ENCODE measurements around the gene ELAVL1. TPM values are rescaled to one million over a fixed set of nuclear protein-coding genes. Genes with fewer than 3 reads are reported as not detected.

ELAVL1 gene
- polyA plus RNA-seq, 3 donors, result 75.1 to 92.8 (median 81.6) TPM

GRCh38 chr19:8022275-8022674 lies 16.8 kb upstream of the ELAVL1 start:
- DNase-seq (ENCODE audit: low read depth in 3 of 3, low spot score in 2 of 3), result no peak

GRCh38 chr19:8021374-8021773 lies 15.9 kb upstream of the ELAVL1 start:
- no peak for DNase-seq (ENCODE audit: low read depth in 3 of 3, low spot score in 2 of 3)

DNA sequence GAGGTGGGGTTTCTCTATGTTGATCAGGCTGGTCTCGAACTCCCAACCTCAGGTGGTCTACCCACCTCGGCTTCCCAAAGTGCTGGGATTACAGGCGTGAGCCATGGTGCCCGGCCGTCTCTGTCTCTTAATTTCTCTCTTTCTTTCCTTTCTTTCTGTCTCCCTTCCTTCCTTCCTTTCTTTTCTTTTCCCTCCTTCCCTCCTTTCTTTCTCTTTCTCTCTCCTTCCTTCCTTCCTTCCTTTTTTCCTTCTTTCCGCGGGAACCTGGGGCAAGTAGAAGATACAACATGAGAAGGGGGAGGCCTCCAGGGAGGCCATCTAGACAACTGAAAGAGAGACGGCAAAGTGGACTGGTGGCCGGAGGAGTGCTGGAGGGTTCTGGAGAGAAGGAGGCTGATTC lies 15.2 kb upstream of the ELAVL1 start:
- DNase-seq (ENCODE audit: low read depth in 3 of 3, low spot score in 2 of 3), result no peak

GRCh38 chr19:8017808-8018207 lies 12.4 kb upstream of the ELAVL1 start:
- no peak for DNase-seq (ENCODE audit: low read depth in 3 of 3, low spot score in 2 of 3)

- no peak for DNase-seq (ENCODE audit: low read depth in 3 of 3, low spot score in 2 of 3)
These were observed 523 bp downstream of the ELAVL1 start for GRCh38 chr19:8004723-8005513.

DNA sequence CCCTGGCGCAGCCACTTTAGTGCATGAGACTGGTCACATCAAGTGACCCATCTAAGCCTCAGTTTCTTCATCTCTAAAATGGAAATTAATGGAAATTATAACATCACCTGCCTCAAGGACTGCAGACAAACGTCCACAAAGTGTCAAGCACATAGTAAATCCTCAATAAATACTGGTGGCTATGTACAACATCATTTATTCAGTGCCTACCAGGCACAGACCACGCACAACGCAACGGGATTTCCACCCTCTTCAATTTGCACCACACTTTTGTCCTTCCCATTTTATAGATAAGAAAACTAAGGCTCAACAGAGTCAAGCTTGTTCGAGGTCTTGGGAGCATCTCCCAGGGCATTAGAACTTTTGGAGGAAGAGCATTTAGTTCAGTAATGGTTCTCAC lies 1.4 kb downstream of the ELAVL1 start:
- DNase-seq (ENCODE audit: low read depth in 3 of 3, low spot score in 2 of 3), result no peak

- DNase-seq (ENCODE audit: low read depth in 3 of 3, low spot score in 2 of 3), result peak in 1 of 3 donors; percentile 47
These were observed 3.2 kb downstream of the ELAVL1 start for GRCh38 chr19:8001995-8002849.

- no peak for DNase-seq (ENCODE audit: low read depth in 3 of 3, low spot score in 2 of 3)
These were observed 3.8 kb downstream of the ELAVL1 start for GRCh38 chr19:8001651-8001994.

- DNase-seq (ENCODE audit: low read depth in 3 of 3, low spot score in 2 of 3), result no peak
These were observed 5.0 kb downstream of the ELAVL1 start for GRCh38 chr19:8000298-8001038.

- no peak for DNase-seq (ENCODE audit: low read depth in 3 of 3, low spot score in 2 of 3)
These were observed 6.1 kb downstream of the ELAVL1 start for GRCh38 chr19:7999376-7999775.

- no peak for DNase-seq (ENCODE audit: low read depth in 3 of 3, low spot score in 2 of 3)
These were observed 7.5 kb downstream of the ELAVL1 start for GRCh38 chr19:7997809-7998480.

GRCh38 chr19:7996883-7997282 lies 8.6 kb downstream of the ELAVL1 start:
- DNase-seq (ENCODE audit: low read depth in 3 of 3, low spot score in 2 of 3), result no peak

GRCh38 chr19:7995810-7996158 lies 9.7 kb downstream of the ELAVL1 start:
- no peak for DNase-seq (ENCODE audit: low read depth in 3 of 3, low spot score in 2 of 3)

DNA sequence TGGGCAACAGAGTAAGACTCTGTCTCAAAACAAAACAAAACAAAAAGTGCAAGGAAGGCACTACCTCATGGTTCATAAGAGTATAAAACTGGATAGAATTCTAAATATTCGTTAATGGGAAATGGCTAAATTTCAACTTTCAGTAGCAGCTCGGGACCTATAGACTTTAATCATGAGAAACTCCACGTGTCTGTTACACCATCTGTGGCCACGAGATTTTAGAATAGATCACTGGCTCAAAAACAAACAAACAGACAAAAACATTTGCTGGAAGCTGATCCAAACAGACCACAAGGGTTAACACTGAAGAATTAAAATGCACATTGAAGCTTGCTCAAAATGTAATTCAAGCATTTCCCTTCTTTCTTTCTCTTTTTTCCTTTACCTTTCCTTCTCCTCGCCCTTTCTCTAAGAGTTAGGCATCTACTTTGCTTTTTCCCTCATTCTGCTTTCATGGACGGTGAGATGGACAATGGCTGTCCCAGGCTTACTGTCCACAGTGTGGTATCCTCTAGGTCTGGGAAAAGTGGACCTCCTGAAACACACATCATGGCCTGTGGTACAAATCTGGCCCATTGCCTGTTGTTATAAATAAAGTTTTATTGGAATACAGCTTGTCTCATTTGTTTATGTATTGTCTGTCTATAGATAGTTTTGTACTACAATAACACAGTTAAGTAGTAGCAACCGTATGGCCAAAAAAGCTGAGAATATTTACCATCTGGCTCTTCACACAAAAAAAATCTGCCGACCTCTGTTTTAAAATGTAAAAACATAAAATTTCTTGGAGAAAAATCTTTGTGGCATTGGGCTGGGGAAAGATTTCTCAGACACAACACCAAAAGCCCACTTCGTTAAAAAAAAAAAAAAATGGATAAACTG lies 10.3 kb downstream of the ELAVL1 start:
- no peak for DNase-seq (ENCODE audit: low read depth in 3 of 3, low spot score in 2 of 3)

DNA sequence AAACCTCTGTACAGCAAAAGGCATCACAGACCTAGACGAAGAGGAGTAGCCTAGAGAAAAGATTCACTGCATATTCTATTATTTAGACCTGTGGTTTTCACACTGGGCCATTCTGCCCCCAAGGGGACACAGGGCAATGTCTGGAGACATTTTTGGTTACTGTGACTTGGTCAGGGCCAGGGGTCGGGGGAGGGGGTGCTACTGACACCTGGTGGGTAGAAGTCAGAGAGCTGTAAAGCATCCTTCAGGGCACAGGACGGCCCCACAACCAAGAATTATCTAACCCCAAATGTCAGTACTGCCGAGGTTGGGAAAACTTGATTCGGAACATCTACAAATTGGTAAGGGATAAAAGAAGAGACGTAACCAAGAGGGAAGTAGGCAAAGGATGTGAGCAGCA lies 11.3 kb downstream of the ELAVL1 start:
- no peak for DNase-seq (ENCODE audit: low read depth in 3 of 3, low spot score in 2 of 3)

GRCh38 chr19:7993560-7993959 lies 11.9 kb downstream of the ELAVL1 start:
- no peak for DNase-seq (ENCODE audit: low read depth in 3 of 3, low spot score in 2 of 3)

DNA sequence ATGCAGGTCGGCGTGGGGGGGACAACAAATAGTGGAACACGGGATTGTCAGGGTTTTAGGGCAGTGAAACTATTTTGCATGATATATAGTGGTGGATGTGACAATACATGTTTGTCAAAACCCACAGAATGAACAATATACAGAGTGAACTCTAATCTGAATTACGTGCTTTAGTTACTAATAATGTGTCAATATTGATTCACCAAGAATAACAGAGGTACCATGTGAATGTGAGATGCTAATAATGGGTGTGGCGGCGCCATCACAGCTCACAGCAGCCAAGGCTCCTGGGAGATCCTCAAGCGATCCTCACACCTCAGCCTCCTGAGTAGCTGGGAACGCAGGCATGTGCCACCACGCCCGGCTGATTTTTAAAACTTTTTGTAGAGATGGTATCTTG lies 12.9 kb downstream of the ELAVL1 start:
- DNase-seq (ENCODE audit: low read depth in 3 of 3, low spot score in 2 of 3), result no peak

GRCh38 chr19:7989071-7989575 lies 16.3 kb downstream of the ELAVL1 start:
- no peak for DNase-seq (ENCODE audit: low read depth in 3 of 3, low spot score in 2 of 3)

GRCh38 chr19:7988307-7988706 lies 17.1 kb downstream of the ELAVL1 start:
- DNase-seq (ENCODE audit: low read depth in 3 of 3, low spot score in 2 of 3), result no peak

Measured in right renal cortex interstitium (tissue), 3 donors.